Endothelial cell of umbilical vein (primary cell): ENCODE data around the gene MYO7B. TPM values are rescaled to one million over a fixed set of nuclear protein-coding genes. Genes with fewer than 3 reads are reported as not detected.

Experiments used
- BruUV-seq: library from RNA; stranded (reverse); fragments of 400-500 nt; replicated peaks from 2 replicates; lab custom pipeline; 2021; lab: Mats Ljungman, UMichigan
- CTCF ChIA-PET: fragments of 300-600, 350-600 bp; sonication (Branson Sonifier 250); formaldehyde crosslinking; loops from one replicate; lab custom pipeline; 2021; ENCODE audit warnings: antibody characterized with exemption, inconsistent platforms; lab: Charles Lee
- POLR2A ChIA-PET: fragments of 300-600, 350-600 bp; sonication (Branson Sonifier 250); formaldehyde crosslinking; loops from one replicate; lab custom pipeline; 2021; ENCODE audit warnings: antibody characterized with exemption, inconsistent platforms; lab: Charles Lee
- DNase-seq: peaks from one replicate; pipeline ENCODE4 v3.0.0-alpha.2; 2011; ENCODE audit warnings: low read depth, low spot score
- FAIRE-seq: peaks from 2 replicates; lab custom pipeline; 2011; peaks lifted over from hg19 to GRCh38; lab: Jason Lieb, UNC
- H2AFZ ChIP-seq: 2 replicates; pipeline ENCODE4 v1.6.0; 2012; ENCODE audit warnings: low read depth, low read length, control low read depth, inconsistent platforms
- H3K27ac ChIP-seq: 2 replicates; pipeline ENCODE4 v1.5.1; 2011; ENCODE audit warnings: low read depth, mild to moderate bottlenecking, control low read depth, low read length, moderate library complexity; ENCODE audit not compliant: insufficient read depth
- H3K27me3 ChIP-seq, 2 experiments: 2 replicates each; pipeline versions ENCODE4 v1.6.0 to v1.6.1; 2011; ENCODE audit warnings: low read length in 2 of 2, mixed read lengths in 1 of 2; ENCODE audit not compliant: control insufficient read depth in 2 of 2, insufficient read depth in 2 of 2
- H3K36me3 ChIP-seq, 2 experiments: 2 replicates in 1 of 2; 3 replicates in 1 of 2; pipeline ENCODE4 v1.5.1; 2011; ENCODE audit warnings: low read length in 2 of 2, mild to moderate bottlenecking in 1 of 2, moderate library complexity in 1 of 2; ENCODE audit not compliant: control insufficient read depth in 2 of 2, insufficient read depth in 2 of 2; ENCODE audit errors: extremely low read depth in 1 of 2
- H3K4me1 ChIP-seq: 3 replicates; pipeline ENCODE4 v1.5.1; 2011; ENCODE audit warnings: mild to moderate bottlenecking, low read length; ENCODE audit not compliant: control insufficient read depth, insufficient read depth; ENCODE audit errors: extremely low read depth
- H3K4me2 ChIP-seq: 2 replicates; pipeline ENCODE4 v1.6.1; 2011; ENCODE audit warnings: low read length, control low read depth, mixed read lengths; ENCODE audit not compliant: insufficient read depth
- H3K4me3 ChIP-seq, 3 experiments: fragments of 200-600 bp in 1 of 3; sonication (generic), shearing (Covaris generic) in 1 of 3; replicated peaks in 1 of 3; 2 replicates each; pipeline ENCODE4 v1.5.1; 2011 to 2016; ENCODE audit warnings: control low read depth in 3 of 3, low read length in 3 of 3, mild to moderate bottlenecking in 2 of 3, inconsistent platforms in 1 of 3, low read depth in 1 of 3, moderate library complexity in 1 of 3; ENCODE audit not compliant: insufficient read depth in 1 of 3
- H3K79me2 ChIP-seq: 2 replicates; pipeline ENCODE4 v1.6.0; 2012; ENCODE audit warnings: low read length, inconsistent platforms; ENCODE audit not compliant: control insufficient read depth, insufficient read depth
- H3K9ac ChIP-seq: replicated peaks from 2 replicates; pipeline ENCODE3; 2011; ENCODE audit warnings: low read length, control low read depth; ENCODE audit not compliant: insufficient read depth; ENCODE audit errors: extremely low read depth
- H3K9me1 ChIP-seq: replicated peaks from 3 replicates; pipeline ENCODE4 v1.6.0; 2011; ENCODE audit warnings: mild to moderate bottlenecking, low read length; ENCODE audit not compliant: control insufficient read depth, insufficient read depth; ENCODE audit errors: extremely low read depth
- H3K9me3 ChIP-seq: replicated peaks from 2 replicates; pipeline ENCODE4 v1.5.1; 2012; ENCODE audit warnings: low read length, inconsistent platforms; ENCODE audit not compliant: control insufficient read depth, insufficient read depth
- H4K20me1 ChIP-seq: replicated peaks from 2 replicates; pipeline ENCODE3; 2011; ENCODE audit warnings: mild to moderate bottlenecking, low read length; ENCODE audit not compliant: control insufficient read depth, insufficient read depth; ENCODE audit errors: extremely low read depth
- EZH2 ChIP-seq: IDR thresholded peaks from 2 replicates; pipeline ENCODE4 v1.6.1; 2012; ENCODE audit warnings: borderline replicate concordance, low read depth, mild to moderate bottlenecking, moderate library complexity, low read length, inconsistent platforms; ENCODE audit not compliant: severe bottlenecking
- GATA2 ChIP-seq: IDR thresholded peaks from 2 replicates; pipeline ENCODE4 v1.7.0; 2011; ENCODE audit warnings: low read depth, mild to moderate bottlenecking, moderate library complexity, mixed read lengths, low read length; ENCODE audit not compliant: insufficient read length, insufficient read depth
- JUN ChIP-seq: IDR thresholded peaks from 2 replicates; pipeline ENCODE4 v1.6.1; 2011; ENCODE audit warnings: borderline replicate concordance, low read depth; ENCODE audit not compliant: insufficient read length, insufficient read depth
- MYC ChIP-seq: IDR thresholded peaks from one replicate; pipeline ENCODE4 v1.6.1; 2011; ENCODE audit warnings: mild to moderate bottlenecking, low read depth, low read length
- POLR2A ChIP-seq: IDR thresholded peaks from 2 replicates; pipeline ENCODE4 v1.6.1; 2012; ENCODE audit warnings: low read depth, mild to moderate bottlenecking, control low read depth, low read length
- dilution Hi-C: fragments of 300-500 bp; cut with MboI; formaldehyde crosslinking; loops from one replicate; pipeline ENCODE4 v1.15.0; 2019; ENCODE audit warnings: low sequenced_read_pairs; ENCODE audit not compliant: extremely low pct_ligation_motif_present
- intact Hi-C: fragments of 100-400 bp; cut with micrococcal nuclease; formaldehyde crosslinking; loops from one replicate; pipeline ENCODE4 v1.10.0; 2022
- polyA plus RNA-seq, 4 experiments: library from polyadenylated mRNA; depleted of rRNA in 3 of 4; stranded (reverse) in 3 of 4; unstranded in 1 of 4; fragments of >200 nt; gene quantifications; 2 replicates each; pipeline versions ENCODE4 v1.2.1 to v1.2.3, GENCODE V29; 2011 to 2012; ENCODE audit warnings: missing spikeins in 1 of 4
- total RNA-seq: library from RNA; stranded (reverse); gene quantifications from 2 replicates; pipeline ENCODE4 v1.2.3, GENCODE V29; 2021
- TF ChIP-seq, protein P1 (sequence below): IDR thresholded peaks from 2 replicates; pipeline ENCODE4 v1.6.1; 2011; ENCODE audit not compliant: insufficient read depth, insufficient read length

The MYO7B gene
- total and polyA plus RNA-seq, 2 donors (not counting 3 experiments of a cell fraction or from before 2014, with no cell fraction given): 0.17 TPM; not detected in 1

DNA sequence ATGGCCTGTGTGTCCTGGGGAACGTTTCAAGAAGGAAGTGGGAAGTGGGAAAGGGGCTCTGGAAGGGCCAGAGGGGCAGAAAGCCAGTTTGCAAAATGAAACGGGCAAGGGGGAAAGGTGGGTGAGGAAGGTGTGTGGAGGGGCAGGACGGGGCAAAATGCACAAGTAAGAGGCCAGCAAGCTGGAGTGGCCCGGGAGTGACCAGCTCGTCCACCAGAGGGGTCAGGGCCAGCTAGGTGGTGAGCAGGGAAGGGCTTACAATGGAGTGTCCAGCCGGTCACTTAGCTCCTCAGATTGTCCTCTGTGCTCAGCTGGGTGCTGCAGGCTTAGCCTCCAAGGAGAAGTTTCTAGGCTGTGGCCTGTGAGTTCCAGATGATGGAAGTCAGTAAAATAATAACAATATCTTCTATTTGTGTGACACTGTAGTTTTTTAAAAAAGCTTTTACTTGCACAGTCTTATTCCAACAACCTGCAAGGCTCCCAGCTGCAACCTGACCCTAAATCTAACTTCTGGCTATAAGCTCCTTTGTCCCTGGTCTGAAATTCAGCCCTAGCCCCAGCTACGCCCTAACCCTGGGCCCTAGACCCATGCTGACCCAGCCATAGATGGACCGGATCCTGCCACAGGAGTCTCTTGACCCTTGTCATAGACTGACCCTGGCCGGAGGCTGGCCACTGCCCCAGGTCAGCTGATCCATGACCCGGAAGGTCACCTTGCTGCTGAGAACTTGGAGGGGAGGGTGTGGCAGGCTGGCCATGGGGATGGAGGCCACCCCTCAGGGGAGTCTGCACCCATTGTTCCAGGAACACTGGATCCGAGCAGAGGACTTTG, 29.2 kb downstream of the MYO7B start:
- TF ChIP-seq EZH2: no peak
- TF ChIP-seq GATA2: no peak
- no peak for TF ChIP-seq MYC
- TF ChIP-seq JUN: no peak
- TF ChIP-seq POLR2A: no peak
- TF ChIP-seq, protein P1, sequence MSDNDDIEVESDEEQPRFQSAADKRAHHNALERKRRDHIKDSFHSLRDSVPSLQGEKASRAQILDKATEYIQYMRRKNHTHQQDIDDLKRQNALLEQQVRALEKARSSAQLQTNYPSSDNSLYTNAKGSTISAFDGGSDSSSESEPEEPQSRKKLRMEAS: no peak
- ChIA-PET POLR2A (no interaction called here), CTCF (interaction anchor here (6.6 kb wide), 1 partner anchor 27 kb away, joined by 32 read pairs; no protein-coding TSS in a partner anchor)
- H3K27me3 ChIP-seq: no peaks in the 10 kb centered on the region
- no peak overlapping the region for H3K4me2 ChIP-seq
- FAIRE-seq: no peak
- H3K9me1 ChIP-seq: no peaks in the 10 kb centered on the region
- dilution Hi-C loops (no loop called here), intact Hi-C loops (loop anchor here (5.0 kb wide), 1 partner anchor 848 kb away; no protein-coding TSS in a partner anchor)
- H3K36me3 ChIP-seq: no peaks in the 10 kb centered on the region
- no peaks in the 10 kb centered on the region for H3K9me3 ChIP-seq
- H2AFZ ChIP-seq: no peak overlapping the region
- no TSS peak for BruUV-seq
- no peaks in the 10 kb centered on the region for H3K79me2 ChIP-seq
- no peak overlapping the region for H3K4me3 ChIP-seq
- DNase-seq: no peak
- H3K4me1 ChIP-seq: peaks cover 5% of the 10 kb centered on the region
- no peak overlapping the region for H3K27ac ChIP-seq
- no peaks in the 10 kb centered on the region for H4K20me1 ChIP-seq
- no peak overlapping the region for H3K9ac ChIP-seq
